Mammary epithelial cell (primary cell): ENCODE data around the gene GON4L.

Source experiments
- EZH2 ChIP-seq: IDR thresholded peaks from 2 replicates; pipeline ENCODE4 v1.6.1; 2012; ENCODE audit warnings: low read length, inconsistent platforms, borderline replicate concordance
- TF ChIP-seq, protein P1 (sequence below), 2 donors: IDR thresholded peaks in 1 of 2; conservative IDR thresholded peaks in 1 of 2; 2 replicates each; pipeline ENCODE4 v1.5.1; 2011 to 2012; ENCODE audit warnings: inconsistent platforms in 2 of 2, low read length in 2 of 2, mild to moderate bottlenecking in 2 of 2, control low read depth in 1 of 2, low read depth in 1 of 2; ENCODE audit not compliant: insufficient read depth in 1 of 2; ENCODE audit errors: extremely low read depth in 1 of 2

- TF ChIP-seq, protein P1, sequence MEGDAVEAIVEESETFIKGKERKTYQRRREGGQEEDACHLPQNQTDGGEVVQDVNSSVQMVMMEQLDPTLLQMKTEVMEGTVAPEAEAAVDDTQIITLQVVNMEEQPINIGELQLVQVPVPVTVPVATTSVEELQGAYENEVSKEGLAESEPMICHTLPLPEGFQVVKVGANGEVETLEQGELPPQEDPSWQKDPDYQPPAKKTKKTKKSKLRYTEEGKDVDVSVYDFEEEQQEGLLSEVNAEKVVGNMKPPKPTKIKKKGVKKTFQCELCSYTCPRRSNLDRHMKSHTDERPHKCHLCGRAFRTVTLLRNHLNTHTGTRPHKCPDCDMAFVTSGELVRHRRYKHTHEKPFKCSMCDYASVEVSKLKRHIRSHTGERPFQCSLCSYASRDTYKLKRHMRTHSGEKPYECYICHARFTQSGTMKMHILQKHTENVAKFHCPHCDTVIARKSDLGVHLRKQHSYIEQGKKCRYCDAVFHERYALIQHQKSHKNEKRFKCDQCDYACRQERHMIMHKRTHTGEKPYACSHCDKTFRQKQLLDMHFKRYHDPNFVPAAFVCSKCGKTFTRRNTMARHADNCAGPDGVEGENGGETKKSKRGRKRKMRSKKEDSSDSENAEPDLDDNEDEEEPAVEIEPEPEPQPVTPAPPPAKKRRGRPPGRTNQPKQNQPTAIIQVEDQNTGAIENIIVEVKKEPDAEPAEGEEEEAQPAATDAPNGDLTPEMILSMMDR (conservative IDR thresholded peaks at IDR 0.05 in 1 of 2, IDR thresholded peaks at IDR 0.05 in 1 of 2; ENCODE audit: extremely low read depth in 1 of 2, insufficient read depth in 1 of 2, low read depth in 1 of 2, low read length in 2 of 2): no peak
- TF ChIP-seq EZH2: no peak
These were observed 79.4 kb downstream of the GON4L start for GRCh38 chr1:155777582-155777981.
